ENCODE results near the gene HYAL3.
A peak's percentile ranks its signal among the peaks of the same experiment; 100 is the strongest.
"Not testable (repeated sequence)": the region's sequence is repeated elsewhere in the genome, so short reads cannot be mapped to it uniquely, and the experiment has no call there.

HYAL3 gene

DNA sequence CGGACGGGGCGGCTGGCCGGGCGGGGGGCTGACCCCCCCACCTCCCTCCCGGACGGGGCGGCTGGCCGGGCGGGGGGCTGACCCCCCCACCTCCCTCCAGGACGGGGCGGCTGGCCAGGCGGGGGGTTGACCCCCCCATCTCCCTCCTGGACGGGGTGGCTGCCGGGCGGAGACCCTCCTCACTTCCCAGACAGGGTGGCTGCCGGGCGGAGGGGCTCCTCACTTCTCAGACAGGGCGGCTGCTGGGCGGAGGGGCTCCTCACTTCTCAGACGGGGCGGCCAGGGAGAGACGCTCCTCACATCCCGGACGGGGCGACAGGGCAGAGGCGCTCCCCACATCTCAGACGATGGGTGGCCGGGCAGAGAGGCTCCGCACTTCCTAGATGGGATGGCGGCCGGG lies 12.8 kb upstream of the HYAL3 start:
- DNase-seq = not testable (repeated sequence)

DNA sequence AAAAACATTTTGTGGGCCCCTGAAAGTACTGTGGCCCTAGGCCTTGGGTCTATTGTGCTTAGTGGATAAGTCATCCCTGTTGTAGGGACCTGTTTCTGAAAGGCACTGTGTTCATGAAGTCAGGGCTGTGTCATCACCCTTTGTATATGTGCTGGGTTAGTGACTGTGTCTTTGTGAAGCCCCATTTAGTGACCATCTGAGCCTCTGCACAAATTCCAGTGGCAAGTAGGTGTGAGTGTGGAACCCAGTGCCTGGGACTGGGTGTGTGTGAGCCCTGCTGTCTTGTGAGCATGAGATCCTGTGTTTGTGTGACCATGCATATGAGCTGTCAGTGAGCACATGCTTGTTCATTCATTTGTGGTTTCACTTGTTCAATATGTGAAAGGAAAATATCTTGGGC lies 5.4 kb upstream of the HYAL3 start:
- no peak for DNase-seq

DNA sequence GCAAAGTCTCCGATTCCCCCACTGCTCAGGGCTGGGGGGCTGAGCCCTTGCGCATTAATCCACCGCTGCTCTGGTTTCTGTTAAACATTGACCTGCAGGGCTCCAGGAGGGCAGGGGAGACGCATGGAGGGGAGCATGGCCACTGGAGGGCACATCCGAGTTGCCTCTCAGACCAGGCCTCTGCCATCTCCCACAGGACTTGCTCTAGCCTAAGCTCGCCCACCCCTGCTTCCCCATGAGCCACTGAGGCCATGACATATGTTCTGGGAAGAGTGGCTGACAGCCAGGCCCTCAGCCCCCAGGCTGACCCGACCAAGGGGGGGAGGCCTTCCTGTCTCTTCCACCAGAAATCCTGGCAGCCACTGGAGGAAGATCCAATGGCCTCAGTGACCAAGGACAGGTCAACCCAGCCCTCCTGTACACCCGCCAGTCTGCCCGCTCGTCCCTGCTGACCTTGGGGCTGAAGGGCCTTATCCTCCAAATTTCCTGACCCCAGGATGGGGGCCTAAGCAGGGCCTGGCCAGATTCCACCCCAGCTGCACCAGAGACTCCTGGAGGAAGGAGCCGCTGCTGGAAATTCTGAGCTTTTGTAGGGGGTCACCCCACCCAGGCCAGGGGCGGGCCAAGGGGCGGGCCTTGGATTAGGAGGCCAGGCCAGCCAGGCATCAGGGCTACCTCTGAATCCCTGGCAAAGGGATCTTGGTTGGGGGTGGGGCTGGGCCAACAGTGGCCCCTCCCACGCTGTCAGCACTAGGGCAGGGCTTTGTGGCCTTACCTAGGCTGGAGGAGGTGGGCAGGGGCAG lies 4.0 kb upstream of the HYAL3 start, which contains the start of gene HYAL1:
TSS of gene HYAL1 (minus strand) at position 562 of the 803 bp plus-strand sequence. CDS start 618 bp downstream, outside the sequence.
- no peak for DNase-seq

DNA sequence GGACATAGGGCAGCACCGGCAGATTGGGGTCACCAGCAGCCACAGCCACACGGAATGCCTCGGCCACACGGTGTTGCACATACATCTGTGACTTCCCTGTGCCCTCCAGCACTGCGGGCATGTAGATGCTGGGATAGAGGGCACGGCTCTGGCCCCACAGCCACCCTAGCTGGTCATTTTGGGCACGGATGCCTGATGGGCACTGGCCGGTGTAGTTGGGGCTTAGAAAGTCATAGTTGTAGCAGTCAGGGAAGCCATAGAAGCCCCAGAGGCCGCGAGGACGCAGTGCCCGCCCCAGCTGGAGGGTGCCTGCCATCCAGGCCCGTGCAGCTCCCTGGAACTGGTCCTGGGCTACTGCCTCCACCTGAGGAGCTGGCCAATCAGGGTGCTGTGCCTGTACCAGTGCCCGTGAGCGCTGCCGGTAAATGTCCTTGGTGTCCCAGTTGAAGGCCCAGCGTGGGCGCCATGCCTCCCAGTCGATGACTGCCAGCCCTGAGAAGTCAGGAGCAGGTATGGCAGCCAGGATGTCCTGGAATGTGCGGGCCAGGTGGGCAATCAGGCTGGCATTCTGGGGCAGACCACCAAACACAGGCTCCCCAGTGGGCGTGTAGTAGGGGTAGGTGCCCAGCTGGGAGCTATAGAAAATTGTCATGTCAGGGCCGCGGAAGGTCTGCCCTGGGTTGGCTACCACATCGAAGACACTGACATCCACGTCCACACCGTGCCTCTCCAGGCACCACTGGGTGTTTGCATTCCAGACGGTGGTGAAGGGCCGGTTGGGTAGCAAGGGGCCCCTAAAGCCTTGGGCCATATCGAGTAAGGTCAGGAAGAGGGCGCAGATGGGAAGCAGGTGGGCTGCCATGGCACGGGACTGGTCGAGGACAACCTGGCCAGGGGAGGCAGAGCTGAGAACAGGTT lies 3.1 kb upstream of the HYAL3 start:
- DNase-seq = no peak

DNA sequence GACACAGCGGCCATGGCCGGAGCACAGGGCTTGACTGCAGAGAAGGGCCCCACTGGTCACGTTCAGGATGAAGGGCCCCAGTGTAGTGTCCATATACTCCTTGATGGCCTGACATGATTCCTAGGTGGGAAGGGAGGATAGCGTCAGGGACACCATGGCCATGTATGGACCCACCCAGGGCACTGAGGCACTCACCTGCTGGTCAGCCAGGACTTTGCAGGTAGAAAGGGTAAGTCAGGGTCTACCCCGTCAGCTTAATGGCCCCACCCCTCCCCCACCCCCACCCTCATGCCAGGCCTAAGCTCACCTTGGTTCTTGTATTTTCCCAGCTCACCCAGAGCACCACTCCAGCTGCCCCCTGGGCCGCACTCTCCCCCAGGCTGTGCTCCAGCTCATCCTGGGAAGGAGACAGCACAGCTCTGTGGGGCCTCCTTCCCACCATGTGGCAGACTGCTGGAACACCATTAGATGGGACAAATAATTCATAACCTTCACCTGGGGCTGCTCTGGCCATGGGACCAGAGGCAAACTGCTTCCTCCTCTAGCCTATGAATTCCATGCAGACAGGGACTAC lies 1.6 kb upstream of the HYAL3 start:
- DNase-seq = no peak

DNA sequence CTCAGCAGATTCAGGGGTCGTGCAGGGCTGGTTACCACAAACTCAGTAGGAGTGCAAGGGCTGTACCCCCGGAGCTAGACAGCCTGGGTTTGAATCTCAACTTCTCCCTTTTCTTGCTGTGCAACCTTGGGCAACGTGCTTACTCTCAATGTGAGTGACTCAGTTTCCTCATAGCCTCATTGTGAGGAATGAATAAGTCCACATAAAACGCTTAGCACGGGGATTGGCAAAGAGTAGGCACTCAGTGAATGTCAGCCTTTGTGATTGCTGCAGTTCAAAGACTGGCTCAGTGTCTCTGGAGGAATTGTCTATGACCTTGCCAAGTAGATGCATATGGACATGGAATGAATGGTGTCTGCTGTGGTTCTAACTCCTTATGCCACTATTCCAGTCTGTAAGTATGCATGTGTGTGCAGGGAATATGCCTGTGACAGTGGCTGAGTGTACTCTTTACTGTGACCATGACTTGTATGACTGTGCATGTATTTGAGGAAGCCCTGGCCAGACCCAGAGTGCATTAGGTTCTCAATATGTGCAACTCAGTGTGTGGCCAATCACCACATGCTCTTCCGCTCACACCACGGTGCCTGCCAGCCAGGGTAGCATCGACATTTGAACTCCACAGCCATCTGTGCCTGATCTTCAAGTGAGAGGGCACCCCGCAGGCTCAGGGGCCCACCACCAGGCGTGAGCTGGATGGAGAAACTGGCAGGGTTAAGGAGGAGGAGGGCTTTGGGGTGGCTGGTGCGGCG lies 900 bp upstream of the HYAL3 start:
- DNase-seq = peak; percentile 49

DNA sequence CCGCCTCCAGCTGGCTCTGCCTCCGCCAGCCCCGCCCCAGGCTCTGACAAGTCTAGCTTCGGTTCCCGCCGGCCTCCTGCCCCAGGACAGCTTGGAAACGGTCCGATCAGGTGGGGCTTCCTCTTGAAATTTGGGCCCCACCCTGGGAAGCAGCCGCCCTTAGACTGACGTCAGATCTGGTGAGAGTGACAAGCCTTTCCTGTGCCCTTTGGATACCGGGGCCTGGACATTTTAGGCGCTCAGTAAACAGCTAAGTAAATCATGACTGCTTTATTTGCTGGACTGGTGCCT lies 378 bp upstream of the HYAL3 start:
- DNase-seq = no peak

DNA sequence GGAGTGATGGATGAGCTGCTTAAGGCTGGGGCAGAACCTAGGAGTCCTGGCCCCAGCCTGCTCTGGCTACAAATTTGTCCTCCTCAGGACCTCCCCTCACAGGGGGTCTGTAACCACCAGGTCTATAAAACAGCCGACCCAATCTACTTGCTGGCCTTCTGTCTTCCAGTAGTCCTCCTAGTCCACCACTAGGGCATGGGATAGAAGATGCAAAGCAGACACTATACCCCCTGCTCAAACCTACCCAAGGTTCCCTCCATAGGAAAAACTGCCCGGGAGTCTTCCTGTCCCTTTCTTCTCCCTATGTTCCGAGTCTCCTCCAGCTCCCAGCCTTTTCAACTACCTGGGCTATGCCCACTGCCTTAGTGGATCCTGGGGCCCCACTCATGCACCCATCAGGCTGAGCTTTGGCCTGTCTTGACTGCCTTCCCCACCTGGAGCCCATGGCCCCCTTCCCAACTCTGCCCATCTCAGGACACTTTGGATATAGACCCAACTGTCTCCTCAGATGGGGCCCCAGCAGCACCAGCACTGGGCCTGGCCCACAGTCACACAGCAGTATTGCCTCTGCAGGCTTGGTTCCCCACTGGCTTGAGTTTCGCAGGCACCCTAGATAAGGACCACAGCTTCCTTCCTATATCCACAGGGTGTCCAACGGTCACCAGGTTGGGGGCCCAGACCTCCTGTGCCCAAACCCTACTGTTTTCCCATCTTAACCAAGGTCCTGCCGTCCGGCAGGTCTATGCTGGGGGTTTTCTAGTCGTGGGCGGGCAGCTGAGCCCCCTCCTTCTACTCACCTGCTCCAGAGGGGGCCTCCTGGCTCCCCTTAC lies 1.1 kb downstream of the HYAL3 start:
- peak; percentile 21 for DNase-seq

DNA sequence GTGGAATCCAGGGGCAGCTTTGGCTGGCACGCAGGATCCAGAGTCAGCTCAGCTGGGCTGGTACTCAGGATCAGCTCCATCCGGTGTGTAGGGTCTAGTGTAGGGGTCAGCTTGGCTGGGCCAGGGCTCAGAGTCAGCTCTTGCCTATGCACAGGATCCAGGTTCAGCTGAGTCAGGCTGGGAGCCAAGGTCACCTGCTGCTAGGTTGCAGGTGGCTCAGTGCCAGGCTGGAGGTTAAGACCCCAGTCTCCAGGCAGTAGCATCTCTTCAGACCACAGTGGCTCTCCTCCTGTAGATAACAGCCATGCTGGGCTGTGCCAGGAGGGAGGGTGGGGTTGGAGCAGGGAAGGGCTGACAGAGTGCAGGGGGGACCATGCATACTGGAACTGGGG lies 1.8 kb downstream of the HYAL3 start:
- DNase-seq = no peak

DNA sequence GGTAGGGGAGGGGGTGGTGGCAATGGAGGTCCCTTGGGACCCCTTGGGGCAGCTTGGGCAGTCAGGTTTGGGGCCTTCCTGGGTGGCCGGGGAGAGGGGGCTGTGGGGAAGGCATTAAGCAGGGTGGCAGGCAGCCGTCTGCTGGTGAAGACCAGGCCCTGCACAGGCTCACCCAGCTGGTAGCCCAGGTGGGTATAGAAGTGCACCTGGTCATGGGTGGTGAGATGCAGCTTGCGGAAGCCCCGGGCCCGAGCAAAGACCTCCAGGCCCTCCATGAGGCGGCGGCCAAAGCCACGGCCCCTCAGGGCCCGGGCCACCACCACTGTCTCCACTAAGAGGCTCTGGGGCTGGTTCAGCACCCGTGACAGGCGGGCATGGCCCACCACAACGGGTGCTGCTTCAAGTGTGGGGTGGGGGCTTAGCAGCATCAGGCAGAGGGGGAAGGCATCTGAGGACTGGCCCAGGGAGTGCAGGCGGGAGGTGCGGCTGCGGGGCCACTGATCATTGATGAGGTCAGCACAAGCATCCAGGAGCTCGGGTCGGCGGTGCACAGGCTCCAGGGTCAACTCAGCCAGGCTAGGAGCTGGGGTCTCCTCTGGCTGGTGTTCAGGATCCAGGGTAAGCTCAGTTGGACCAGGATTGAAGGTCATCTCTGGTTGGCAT lies 2.4 kb downstream of the HYAL3 start:
- DNase-seq = no peak

DNA sequence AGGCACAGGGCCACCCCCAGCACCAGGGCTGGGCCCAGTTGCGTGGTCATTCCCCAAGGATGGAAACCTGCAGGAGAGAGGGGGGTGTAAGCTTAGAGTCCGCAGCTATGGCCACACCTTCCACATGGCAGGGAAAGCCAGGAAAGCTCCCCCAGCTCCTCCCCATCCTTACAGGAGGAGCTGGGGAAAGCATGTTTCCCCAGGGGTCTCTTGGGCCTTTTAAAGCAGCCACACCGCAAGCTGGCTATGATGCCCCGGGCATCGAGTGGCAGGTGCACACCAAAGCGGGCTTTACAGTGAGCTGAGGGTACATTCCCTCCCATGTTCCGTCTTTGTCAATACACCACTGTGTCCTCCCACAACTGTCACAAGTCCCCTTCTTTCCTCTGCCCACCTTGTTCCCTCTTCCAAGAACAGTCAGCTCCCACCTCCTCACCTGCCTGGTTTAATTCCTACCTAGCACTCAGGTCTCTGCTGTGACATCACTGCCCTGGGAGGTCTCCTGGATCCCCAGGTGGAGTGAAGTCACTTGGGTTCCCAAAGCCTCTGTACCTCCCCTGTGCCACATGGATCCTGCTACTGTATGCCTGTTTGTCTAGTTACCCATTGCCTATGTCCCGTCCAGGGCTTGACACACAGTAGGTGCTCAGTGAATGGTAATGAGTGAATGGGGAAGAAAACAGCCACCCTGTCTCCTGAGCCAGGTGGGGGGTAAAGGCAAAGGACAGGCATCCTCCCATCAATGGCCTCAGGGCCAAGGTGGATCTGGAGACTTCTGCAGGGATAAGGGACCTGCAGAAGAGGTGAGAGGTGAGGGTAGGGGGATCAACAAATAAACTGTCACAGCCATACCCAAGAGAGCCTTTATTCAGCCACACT lies 3.4 kb downstream of the HYAL3 start:
- no peak for DNase-seq

DNA sequence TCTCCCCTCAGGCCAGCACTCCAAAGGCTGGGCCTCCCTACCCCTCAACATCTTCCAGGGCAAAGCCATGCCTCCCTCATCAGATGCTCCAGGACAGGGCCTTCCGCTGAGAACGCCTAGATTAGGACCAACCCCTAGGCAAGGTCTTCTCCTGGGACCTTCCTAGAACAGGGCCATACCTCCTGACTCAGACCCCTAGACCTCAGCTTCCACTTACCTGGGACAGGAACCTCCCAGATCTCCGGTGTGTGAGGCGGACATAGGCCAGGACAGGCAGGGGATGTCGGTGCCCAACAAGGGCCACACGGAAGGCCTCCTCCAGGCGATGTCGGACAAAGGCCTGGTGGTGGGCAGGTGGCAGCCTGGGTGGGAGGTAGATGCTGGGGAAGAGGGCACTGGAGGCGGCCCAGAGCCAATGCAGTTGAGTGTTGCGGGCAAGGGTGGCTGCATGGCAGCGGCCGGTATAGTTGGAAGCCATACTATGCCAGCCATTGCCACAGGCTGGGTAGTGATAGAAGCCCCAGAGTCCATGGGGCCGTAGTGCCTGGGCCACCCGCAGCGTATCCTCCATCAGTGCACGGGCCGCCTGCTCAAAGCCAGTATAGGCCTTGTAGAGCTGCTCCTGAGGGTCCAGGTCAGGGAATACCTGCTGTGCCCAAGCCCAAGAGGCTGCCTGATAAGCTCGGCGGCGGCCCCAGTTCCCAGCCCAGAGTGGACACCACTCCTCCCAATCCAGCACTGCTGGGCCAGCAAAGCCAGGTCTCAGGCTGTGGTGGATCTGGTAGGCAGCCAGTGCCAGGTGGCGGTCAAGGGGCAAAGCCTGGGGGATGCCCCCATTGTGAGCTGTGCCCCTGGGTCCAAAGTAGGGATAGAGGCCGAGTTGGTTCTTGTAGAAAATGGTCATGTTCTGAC lies 4.5 kb downstream of the HYAL3 start:
- no peak for DNase-seq

DNA sequence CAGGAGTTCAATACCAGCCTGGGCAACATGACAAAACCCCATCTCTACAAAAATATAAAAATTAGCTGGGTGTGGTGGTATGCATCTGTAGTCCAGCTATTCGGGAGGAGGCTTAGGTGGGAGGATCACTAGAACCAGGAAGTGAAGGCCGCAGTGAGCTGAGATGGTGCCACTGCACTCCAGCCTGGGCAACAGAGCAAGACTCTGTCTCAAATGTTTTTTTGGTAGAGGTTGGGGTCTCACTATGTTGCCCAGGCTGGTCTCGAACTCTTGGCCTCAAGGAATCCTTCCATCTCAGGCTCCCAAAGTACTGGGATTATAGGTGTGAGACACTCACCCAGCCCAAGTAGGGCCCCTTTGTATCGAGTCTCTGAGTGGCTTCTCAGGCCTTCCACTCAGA lies 5.1 kb downstream of the HYAL3 start:
- DNase-seq = no peak

DNA sequence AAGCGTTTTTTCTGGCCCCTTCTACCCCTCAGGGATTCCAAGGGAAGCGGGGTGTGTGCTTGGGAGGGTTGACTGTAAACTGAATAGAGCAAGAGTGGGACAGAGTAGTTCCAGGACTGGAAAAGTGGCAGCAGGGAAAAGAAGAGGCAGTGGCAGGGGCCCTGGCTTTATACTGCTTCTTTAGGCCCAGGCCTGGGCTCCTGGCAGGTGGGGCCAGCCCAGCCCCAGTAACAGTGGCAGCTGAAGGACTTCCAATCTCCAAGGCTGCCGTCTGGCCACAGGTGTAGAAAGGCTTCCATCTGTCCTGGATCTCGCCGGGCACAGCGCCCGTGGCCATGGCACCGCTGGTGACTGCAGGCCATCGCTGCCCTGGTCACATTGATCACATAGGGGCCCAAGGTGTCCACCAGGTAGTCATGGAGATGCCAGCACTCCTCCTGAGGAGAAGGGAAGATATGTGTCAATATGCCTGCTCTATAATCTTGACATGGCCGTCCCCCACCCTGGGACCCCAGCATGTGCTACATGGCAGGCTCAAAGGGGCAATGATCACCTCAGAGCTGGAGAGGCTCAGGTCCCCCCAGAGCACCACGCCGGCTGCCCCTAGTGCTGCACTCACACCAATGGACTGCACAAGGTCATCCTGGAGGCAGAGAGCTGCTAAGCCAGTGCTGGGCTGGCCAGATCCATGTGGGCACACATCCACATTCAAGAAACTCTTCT lies 6.0 kb downstream of the HYAL3 start:
- DNase-seq = no peak

DNA sequence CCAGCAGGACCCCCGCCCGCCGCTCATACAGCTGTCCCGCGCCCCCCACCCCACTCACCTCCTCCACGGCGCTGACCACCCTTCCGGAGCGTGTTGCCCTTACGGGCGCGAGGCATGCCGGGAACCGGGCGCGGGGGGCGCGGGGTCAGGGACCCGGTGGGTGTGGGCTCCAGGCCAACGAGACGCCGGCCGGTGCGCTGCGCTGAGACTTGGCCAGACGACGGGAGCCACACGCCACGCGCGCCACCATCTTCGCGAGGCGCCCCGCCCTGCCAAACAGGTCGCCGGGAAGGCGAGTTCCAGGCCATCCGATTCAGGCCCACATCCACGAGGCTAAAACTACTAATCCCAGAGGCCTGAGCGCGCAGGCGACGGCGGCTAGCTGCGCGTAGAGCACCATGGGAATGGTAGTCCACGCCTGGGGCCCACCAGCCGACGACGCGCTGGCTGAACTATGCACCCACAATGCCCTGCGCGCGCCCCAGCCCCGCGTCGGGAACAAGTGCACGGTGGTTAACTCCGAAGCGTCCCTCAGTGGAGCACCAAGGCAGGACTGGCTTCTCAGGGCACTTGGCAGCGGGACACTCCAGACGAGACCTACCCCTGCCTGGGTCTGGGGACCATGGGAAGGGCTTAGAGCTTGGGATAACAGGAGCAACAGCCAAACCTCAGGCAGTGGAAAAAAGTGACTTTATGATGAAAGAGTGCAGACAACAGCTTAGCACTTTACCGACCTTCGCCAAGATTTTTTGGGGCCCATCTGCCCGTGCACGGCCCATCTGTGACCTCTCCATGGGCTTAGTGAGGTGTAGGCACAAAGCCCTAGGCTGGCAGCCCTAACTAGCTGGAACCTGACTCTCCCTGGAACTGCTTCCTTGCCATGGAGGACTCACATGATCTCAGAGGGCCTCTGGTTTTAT lies 6.8 kb downstream of the HYAL3 start, which contains the start of gene IFRD2:
TSS of gene IFRD2 (minus strand) at position 271 of the 920 bp plus-strand sequence. CDS start at position 116, 155 bp downstream.
- peak; percentile 96 for DNase-seq

DNA sequence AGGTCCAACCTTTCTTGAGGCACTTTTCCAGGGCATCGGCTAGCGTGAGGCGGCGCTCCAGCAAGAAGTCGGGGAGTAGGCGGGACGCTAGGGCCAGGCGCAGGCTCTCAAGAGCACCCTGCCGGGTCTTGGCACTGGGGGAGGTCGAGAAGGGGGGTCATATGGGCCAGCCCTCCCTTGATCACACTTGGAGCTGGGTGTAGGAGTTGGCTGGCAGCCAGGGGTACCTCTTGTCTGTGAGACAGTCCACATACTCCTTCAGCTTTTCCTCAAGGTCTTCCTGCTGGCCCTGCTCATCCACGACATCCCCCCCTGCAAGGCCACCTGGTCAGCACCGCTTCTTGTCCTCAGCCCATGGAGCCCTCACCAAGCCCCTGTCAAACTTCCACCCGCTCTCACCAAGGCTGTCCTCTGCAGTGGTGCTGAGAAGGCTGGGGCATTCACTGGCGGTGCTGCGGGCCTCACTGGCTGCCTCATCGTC lies 9.0 kb downstream of the HYAL3 start:
- no peak for DNase-seq

DNA sequence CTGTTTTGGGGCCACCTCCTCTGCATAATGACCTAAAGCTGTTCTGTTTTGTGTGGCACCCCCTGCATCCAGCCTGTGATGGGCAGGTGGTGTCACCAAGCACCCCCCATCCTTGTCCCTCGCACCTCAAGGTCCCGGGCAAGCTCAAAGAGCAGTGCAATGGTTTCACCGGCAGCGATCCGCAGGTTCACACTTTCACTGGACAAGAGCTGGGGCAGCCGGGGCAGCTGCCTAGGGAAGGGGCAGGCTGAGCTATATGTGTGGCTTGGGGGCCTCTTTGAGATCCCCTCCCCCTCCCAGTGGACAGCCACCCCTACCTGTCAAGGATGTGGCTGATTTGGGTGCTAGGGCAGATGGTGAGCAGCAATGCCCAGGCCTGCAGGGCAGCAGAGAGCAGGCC lies 10.1 kb downstream of the HYAL3 start:
- no peak for DNase-seq

Measured in GDM1 (cell line).